Lung (tissue), 12 donors: Measurements from ENCODE around the gene MIEF2. TPM values are rescaled to one million over a fixed set of nuclear protein-coding genes. Genes with fewer than 3 reads are reported as not detected.

Source experiments
- ATAC-seq: fragments of 200-7000 bp; cut with Tn5 transposase; one replicate; pipeline ENCODE4 v1.9.1; 2020; ENCODE audit warnings: moderate number of reproducible peaks; ENCODE audit not compliant: insufficient read depth, low FRiP score
- DNase-seq, 3 donors: peaks; one replicate each; pipeline ENCODE4 v3.0.0-alpha.2; 2013 to 2017
- H3K27ac ChIP-seq, 2 donors: one replicate each; pipeline ENCODE4 v1.5.1; 2013; ENCODE audit warnings: mild to moderate bottlenecking in 2 of 2, moderate library complexity in 2 of 2, control low read depth in 1 of 2, inconsistent platforms in 1 of 2, low read depth in 1 of 2, low read length in 1 of 2
- H3K27me3 ChIP-seq, 3 donors: one replicate each; pipeline ENCODE4 v1.5.1; 2013; ENCODE audit warnings: low read length in 2 of 3; ENCODE audit not compliant: control insufficient read depth in 3 of 3, insufficient read depth in 3 of 3
- H3K36me3 ChIP-seq, 4 donors: one replicate each; pipeline ENCODE4 v1.5.1; 2013; ENCODE audit warnings: low read length in 4 of 4, mild to moderate bottlenecking in 1 of 4, moderate library complexity in 1 of 4; ENCODE audit not compliant: control insufficient read depth in 4 of 4, insufficient read depth in 4 of 4
- H3K4me1 ChIP-seq, 5 donors: one replicate each; pipeline ENCODE4 v1.5.1; 2013; ENCODE audit warnings: low read length in 5 of 5, mild to moderate bottlenecking in 2 of 5, moderate library complexity in 1 of 5; ENCODE audit not compliant: control insufficient read depth in 5 of 5, insufficient read depth in 5 of 5
- H3K4me3 ChIP-seq: one replicate; pipeline ENCODE4 v1.5.1; 2013; ENCODE audit warnings: mild to moderate bottlenecking, control low read depth, moderate library complexity
- H3K9ac ChIP-seq, 2 donors: one replicate each; pipeline ENCODE4 v1.5.1; 2013; ENCODE audit warnings: low read length in 2 of 2, control low read depth in 1 of 2; ENCODE audit not compliant: insufficient read depth in 1 of 2
- H3K9me3 ChIP-seq, 4 donors: one replicate each; pipeline ENCODE4 v1.5.1; 2013; ENCODE audit warnings: low read length in 3 of 4, mild to moderate bottlenecking in 1 of 4, moderate library complexity in 1 of 4; ENCODE audit not compliant: control insufficient read depth in 4 of 4, insufficient read depth in 3 of 4
- CTCF ChIP-seq: IDR thresholded peaks from 2 replicates; pipeline ENCODE4 v1.5.1; 2012; ENCODE audit warnings: mild to moderate bottlenecking; ENCODE audit errors: control extremely low read depth, extremely low read depth
- WGBS, 2 donors: extraction: QIAGEN DNeasy Blood & Tissue Kit; methylation state at CpG; one replicate each; pipeline ENCODE4 v1.1.7; 2013; 5-methylcytosine and 5-hydroxymethylcytosine counted together
- polyA plus RNA-seq, 2 donors: library from polyadenylated mRNA; stranded (reverse); fragments of 200-250 nt; gene quantifications; one replicate each; pipeline ENCODE4 v1.2.1, GENCODE V29; 2013
- total RNA-seq, 2 donors: library from RNA; depleted of rRNA in 1 of 2; stranded (reverse); fragments of >200 nt in 1 of 2; gene quantifications; one replicate each; pipeline ENCODE4 v1.2.1, GENCODE V29; 2014 to 2021
- donor health status: control.
- donor health status: control.
- donor health status: Bipolar disorder and iron deficiency.
- donor health status: healthy.
- donor health status: DM: yes; HTN: yes; CAD: no.

MIEF2 gene
- total and polyA plus RNA-seq, 4 donors = 7.3 to 24.1 (median 13.1) TPM

- Histone ChIP-seq H3K27me3 (no peaks in the 10 kb centered on the region), H3K9ac (no peak overlapping the region), H3K27ac (no peak overlapping the region), H3K4me3 (no peak overlapping the region), H3K36me3 (peaks cover 0 to 13% (median 4%) of the 10 kb centered on the region in 4 donors), H3K4me1 (peaks cover 0 to 28% (median 12%) of the 10 kb centered on the region in 5 donors), H3K9me3 (no peaks in the 10 kb centered on the region)
- DNase-seq (no peak), ATAC-seq (no peak)
- no peak for TF ChIP-seq CTCF
- WGBS, 2 donors = 90 to 96% methylated on average over 4 of the region's 4 CpGs
Measured at GRCh38 chr17:18229254-18229653, 31.2 kb upstream of the MIEF2 start.

- 94% methylated on average over 7 of the region's 7 CpGs for WGBS, 2 donors
- no peaks in the 10 kb centered on the region for H3K9me3 ChIP-seq
- H3K4me3 ChIP-seq = no peak overlapping the region
- no peak for TF ChIP-seq CTCF
- H3K9ac ChIP-seq = no peak overlapping the region
- no peaks in the 10 kb centered on the region for H3K27me3 ChIP-seq
- H3K27ac ChIP-seq = no peak overlapping the region
- peaks cover 0 to 23% (median 10%) of the 10 kb centered on the region in 5 donors for H3K4me1 ChIP-seq
- ATAC-seq = no peak
- DNase-seq = no peak
- peaks cover 0 to 17% (median 5%) of the 10 kb centered on the region in 4 donors for H3K36me3 ChIP-seq
Measured at GRCh38 chr17:18229771-18230170, 30.7 kb upstream of the MIEF2 start.

- no peak for TF ChIP-seq CTCF
- Histone ChIP-seq H3K4me1 (peaks cover 0 to 19% (median 9%) of the 10 kb centered on the region in 5 donors), H3K9me3 (no peaks in the 10 kb centered on the region), H3K27me3 (no peaks in the 10 kb centered on the region), H3K27ac (no peak overlapping the region), H3K36me3 (peaks cover 0 to 17% (median 10%) of the 10 kb centered on the region in 4 donors), H3K9ac (no peak overlapping the region), H3K4me3 (no peak overlapping the region)
- WGBS, 2 donors = 88 to 92% methylated on average over 14 of the region's 14 CpGs
- ATAC-seq (no peak), DNase-seq (no peak)
Measured at GRCh38 chr17:18230288-18231141, 29.9 kb upstream of the MIEF2 start.
